Parathyroid adenoma (tissue), 2 donors: Measurements from ENCODE around the gene DMGDH.
A peak's percentile ranks its signal among the peaks of the same experiment; 100 is the strongest.

Experiments used
- H2AFZ ChIP-seq: fragments of 300-600 bp; sonication (generic); one replicate; pipeline ENCODE4 v1.7.0; 2017; ENCODE audit warnings: antibody characterized with exemption, mild to moderate bottlenecking
- H3K27ac ChIP-seq: fragments of 300-600 bp; sonication (generic); one replicate; pipeline ENCODE4 v1.7.0; 2017
- H3K27me3 ChIP-seq: fragments of 300-600 bp; sonication (generic); one replicate; pipeline ENCODE4 v1.7.0; 2017; ENCODE audit warnings: low read length; ENCODE audit not compliant: control insufficient read depth, insufficient read depth
- H3K36me3 ChIP-seq: fragments of 300-600 bp; sonication (generic); one replicate; pipeline ENCODE4 v1.7.0; 2017; ENCODE audit warnings: low read length; ENCODE audit not compliant: control insufficient read depth, insufficient read depth
- H3K4me1 ChIP-seq: fragments of 300-600 bp; sonication (generic); one replicate; pipeline ENCODE4 v1.7.0; 2017; ENCODE audit warnings: control low read depth
- H3K4me2 ChIP-seq: fragments of 300-600 bp; sonication (generic); one replicate; pipeline ENCODE4 v1.7.0; 2017; ENCODE audit warnings: low read length
- H3K4me3 ChIP-seq: fragments of 300-600 bp; sonication (generic); one replicate; pipeline ENCODE4 v1.7.0; 2017; ENCODE audit warnings: low read depth, low read length
- H3K79me2 ChIP-seq: fragments of 300-600 bp; sonication (generic); one replicate; pipeline ENCODE4 v1.7.0; 2017; ENCODE audit warnings: control low read depth
- H3K9ac ChIP-seq: fragments of 300-600 bp; sonication (generic); one replicate; pipeline ENCODE4 v1.7.0; 2017; ENCODE audit warnings: mild to moderate bottlenecking
- H3K9me3 ChIP-seq: fragments of 300-600 bp; sonication (generic); one replicate; pipeline ENCODE4 v1.7.0; 2017; ENCODE audit warnings: low read length; ENCODE audit not compliant: control insufficient read depth
- TF ChIP-seq, protein P1 (sequence below): fragments of 300-600 bp; sonication (generic); IDR thresholded peaks from one replicate; pipeline ENCODE4 v1.7.0; 2017; ENCODE audit warnings: antibody characterized with exemption, mild to moderate bottlenecking
- donor health status: primary hyperparathyroidism.

The DMGDH gene

DNA sequence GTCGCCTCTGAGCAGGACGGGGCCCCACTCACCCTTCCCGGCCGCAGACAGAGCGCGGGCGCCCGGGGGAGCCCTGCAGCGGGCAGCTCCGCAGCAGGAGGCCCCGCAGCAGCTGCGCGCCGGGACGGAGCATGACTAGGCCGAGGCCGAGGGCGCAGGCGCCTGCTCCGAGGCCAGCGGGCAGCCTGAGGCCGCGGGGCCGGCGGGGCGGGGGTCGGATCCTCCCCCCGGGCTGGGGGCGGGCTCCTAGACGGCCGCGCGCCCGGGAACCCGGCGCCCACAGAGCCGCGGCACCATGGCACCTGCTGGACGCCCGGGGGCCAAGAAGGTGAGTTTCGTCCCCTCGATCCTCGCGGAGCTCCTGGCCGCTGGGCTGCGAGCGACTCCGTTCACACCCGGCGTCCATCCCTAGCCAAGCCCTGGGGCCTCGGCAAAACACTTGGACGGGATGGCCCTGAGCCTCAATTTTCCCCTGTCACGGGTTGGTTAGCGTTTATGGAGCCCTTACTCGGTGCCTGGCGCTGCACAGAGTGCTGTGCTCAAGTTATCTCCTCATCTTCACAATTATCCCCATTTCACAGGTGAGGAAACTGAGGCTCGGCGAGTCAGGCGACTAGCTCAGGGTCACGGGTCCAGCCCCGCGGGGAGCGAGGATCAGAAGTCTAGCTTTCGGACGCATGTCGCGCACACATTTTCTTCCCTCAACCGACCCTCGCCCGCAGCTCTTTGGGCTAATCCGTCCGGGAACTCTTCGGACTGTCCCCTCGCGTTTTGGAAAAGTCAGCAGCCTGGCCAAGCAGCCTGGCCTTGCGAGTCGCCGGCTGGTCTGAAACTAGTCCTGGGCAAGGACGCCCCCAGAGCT lies at the start of gene DMGDH, which contains the start of gene BHMT2:
Gene DMGDH, minus strand, starts transcription at position 187 of the 862 bp plus-strand sequence. Its CDS starts 54 bp downstream, at position 133.
Gene BHMT2, plus strand, starts transcription at position 280 of the 862 bp plus-strand sequence. Its CDS starts 16 bp downstream, at position 296.
- peak within 1 kb of the TSS; percentile 86 for H2AFZ ChIP-seq
- H3K27me3 ChIP-seq: no peaks in the 10 kb centered on the region
- no peaks in the 10 kb centered on the region for H3K9me3 ChIP-seq
- no peaks in the 10 kb centered on the region for H3K36me3 ChIP-seq
- H3K79me2 ChIP-seq: no peaks in the 10 kb centered on the region
- peak within 1 kb of the TSS; percentile 16 for H3K4me3 ChIP-seq
- H3K27ac ChIP-seq: peak within 1 kb of the TSS; percentile 27
- TF ChIP-seq, protein P1, sequence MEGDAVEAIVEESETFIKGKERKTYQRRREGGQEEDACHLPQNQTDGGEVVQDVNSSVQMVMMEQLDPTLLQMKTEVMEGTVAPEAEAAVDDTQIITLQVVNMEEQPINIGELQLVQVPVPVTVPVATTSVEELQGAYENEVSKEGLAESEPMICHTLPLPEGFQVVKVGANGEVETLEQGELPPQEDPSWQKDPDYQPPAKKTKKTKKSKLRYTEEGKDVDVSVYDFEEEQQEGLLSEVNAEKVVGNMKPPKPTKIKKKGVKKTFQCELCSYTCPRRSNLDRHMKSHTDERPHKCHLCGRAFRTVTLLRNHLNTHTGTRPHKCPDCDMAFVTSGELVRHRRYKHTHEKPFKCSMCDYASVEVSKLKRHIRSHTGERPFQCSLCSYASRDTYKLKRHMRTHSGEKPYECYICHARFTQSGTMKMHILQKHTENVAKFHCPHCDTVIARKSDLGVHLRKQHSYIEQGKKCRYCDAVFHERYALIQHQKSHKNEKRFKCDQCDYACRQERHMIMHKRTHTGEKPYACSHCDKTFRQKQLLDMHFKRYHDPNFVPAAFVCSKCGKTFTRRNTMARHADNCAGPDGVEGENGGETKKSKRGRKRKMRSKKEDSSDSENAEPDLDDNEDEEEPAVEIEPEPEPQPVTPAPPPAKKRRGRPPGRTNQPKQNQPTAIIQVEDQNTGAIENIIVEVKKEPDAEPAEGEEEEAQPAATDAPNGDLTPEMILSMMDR: no peak
- no peaks in the 10 kb centered on the region for H3K4me1 ChIP-seq
- H3K9ac ChIP-seq: no peak within 1 kb of the TSS
- no peak within 1 kb of the TSS for H3K4me2 ChIP-seq

DNA sequence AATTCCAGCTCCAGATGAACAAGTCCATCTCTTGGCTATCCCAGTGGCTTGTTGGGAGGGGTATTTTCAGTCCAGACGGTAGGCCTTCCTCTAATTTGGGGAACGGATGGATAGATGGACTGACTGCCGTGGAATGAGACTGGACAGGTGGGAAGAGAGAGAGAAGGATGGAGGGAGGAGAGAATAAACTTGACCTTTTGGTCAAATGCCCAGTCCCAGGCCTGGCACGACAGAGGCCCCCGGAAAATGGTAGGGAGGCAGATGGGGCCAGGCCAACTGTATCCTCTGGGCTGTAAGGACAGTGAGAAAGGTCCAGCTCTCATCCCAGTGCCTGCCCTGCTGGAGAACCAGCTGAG lies 43.2 kb upstream of the DMGDH start:
- Histone ChIP-seq H3K4me1 (no peaks in the 10 kb centered on the region), H3K4me3 (no peak overlapping the region), H3K9ac (no peak overlapping the region), H3K4me2 (no peak overlapping the region), H3K36me3 (no peaks in the 10 kb centered on the region), H3K27ac (no peak overlapping the region), H3K9me3 (no peaks in the 10 kb centered on the region), H2AFZ (no peak overlapping the region), H3K27me3 (peaks cover 3% of the 10 kb centered on the region), H3K79me2 (no peaks in the 10 kb centered on the region)
- TF ChIP-seq, protein P1: no peak

GRCh38 chr5:79111960-79112702 lies 42.7 kb upstream of the DMGDH start:
- Histone ChIP-seq H3K4me3 (no peak overlapping the region), H2AFZ (peak overlapping the region; percentile 50), H3K9ac (no peak overlapping the region), H3K79me2 (no peaks in the 10 kb centered on the region), H3K4me1 (no peaks in the 10 kb centered on the region), H3K27ac (no peak overlapping the region), H3K36me3 (no peaks in the 10 kb centered on the region), H3K9me3 (no peaks in the 10 kb centered on the region), H3K27me3 (peaks cover 3% of the 10 kb centered on the region), H3K4me2 (no peak overlapping the region)
- TF ChIP-seq, protein P1: no peak

DNA sequence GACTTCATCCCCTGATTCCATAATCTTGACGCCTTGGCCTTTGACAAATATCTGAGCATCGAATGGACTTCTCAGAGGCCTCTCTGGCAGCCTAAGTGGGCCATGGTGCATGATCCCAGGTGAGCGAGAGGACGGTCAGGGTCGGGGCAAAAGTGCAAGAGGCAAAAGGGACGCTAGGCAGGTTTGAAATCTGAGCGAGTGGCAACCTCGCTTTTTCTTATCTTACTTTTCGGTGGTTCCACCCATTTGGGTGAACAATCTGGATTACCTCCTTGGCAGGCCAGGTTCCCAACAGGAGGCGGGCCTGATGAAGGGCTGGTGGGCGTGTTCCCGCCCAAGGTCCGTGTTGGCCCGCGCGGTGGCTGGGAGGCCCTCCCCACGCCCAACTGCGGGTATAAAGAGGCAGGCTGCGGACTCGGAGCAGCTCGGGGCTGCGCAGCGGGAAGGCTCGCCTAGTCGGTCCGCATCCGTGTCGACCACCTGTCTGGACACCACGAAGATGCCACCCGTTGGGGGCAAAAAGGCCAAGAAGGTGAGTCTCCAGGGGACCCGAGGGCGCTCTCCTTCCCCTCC lies 42.0 kb upstream of the DMGDH start, which contains the start of gene BHMT:
Gene BHMT, plus strand, starts transcription at position 423 of the 573 bp plus-strand sequence. Its CDS starts 77 bp downstream, at position 500.
- TF ChIP-seq, protein P1: no peak
- H3K9ac ChIP-seq: no peak within 1 kb of the TSS

More for the DNA sequence above, 42.0 kb upstream of the DMGDH start, which contains the start of gene BHMT:
- H3K27me3 ChIP-seq: peaks cover 3% of the 10 kb centered on the region
- no peaks in the 10 kb centered on the region for H3K36me3 ChIP-seq
- no peaks in the 10 kb centered on the region for H3K4me1 ChIP-seq
- H3K27ac ChIP-seq: no peak within 1 kb of the TSS
- no peak within 1 kb of the TSS for H3K4me2 ChIP-seq
- no peaks in the 10 kb centered on the region for H3K79me2 ChIP-seq
- peak within 1 kb of the TSS; percentile 50 for H2AFZ ChIP-seq
- no peak within 1 kb of the TSS for H3K4me3 ChIP-seq
- H3K9me3 ChIP-seq: no peaks in the 10 kb centered on the region
